HG03469 (cell line): Measurements from ENCODE around the gene CD99.

Source experiments
- ATAC-seq: cut with Tn5 transposase; IDR thresholded peaks from one replicate; pipeline ENCODE4 v1.9.1; 2021; ENCODE audit warnings: mild to moderate bottlenecking, moderate library complexity, moderate number of reproducible peaks; ENCODE audit not compliant: unreplicated experiment

Gene CD99, protein sequence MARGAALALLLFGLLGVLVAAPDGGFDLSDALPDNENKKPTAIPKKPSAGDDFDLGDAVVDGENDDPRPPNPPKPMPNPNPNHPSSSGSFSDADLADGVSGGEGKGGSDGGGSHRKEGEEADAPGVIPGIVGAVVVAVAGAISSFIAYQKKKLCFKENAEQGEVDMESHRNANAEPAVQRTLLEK

DNA sequence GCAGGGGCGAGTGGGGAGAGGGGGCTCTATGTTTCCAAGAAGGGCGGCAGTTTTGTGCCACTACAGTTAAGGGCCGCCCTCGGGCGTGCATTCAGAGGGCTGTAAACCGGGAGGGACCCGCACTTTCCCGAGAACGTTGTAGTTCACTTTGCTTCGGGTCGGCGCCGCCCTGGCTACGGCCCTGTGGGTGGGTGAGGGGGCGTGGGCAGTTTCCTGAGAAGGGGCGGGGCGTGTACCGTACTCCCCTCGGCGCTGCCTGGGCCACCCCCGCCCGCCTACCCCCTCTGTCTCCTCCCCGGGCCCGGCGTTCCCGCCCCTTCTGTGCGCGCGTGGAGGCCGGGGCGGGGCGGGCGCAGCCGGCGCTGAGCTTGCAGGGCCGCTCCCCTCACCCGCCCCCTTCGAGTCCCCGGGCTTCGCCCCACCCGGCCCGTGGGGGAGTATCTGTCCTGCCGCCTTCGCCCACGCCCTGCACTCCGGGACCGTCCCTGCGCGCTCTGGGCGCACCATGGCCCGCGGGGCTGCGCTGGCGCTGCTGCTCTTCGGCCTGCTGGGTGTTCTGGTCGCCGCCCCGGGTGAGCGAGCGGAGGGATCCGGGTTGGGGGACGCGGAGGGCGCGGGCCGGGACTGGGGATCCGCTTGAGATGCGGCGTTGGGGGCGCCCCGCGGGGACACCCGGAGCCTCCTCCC lies at the start of gene CD99:
CD99 (plus strand) TSS at position 440 of the 687 bp plus-strand sequence; CDS start at position 506, 66 bp downstream.
- ATAC-seq = peak; percentile 67

DNA sequence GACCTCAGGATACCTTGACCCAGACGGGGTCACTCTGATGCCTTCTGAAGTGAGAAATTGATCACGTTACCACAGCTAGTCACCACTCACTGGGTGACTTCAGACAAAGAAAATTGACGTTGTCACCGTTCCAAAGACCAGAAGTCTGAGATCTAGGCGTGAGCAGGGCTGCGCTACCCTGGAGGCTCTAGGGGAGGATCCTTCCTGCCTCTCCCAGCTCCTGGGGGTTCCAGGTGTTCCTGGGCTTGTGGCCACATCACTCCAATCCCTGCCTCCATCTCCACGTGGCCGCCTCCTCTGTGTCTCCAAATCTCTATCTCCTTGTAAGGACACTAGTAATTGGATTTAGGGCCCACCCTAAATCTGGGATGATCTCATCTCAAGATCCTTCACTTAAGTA lies 48.9 kb upstream of the CD99 start:
- ATAC-seq = no peak

DNA sequence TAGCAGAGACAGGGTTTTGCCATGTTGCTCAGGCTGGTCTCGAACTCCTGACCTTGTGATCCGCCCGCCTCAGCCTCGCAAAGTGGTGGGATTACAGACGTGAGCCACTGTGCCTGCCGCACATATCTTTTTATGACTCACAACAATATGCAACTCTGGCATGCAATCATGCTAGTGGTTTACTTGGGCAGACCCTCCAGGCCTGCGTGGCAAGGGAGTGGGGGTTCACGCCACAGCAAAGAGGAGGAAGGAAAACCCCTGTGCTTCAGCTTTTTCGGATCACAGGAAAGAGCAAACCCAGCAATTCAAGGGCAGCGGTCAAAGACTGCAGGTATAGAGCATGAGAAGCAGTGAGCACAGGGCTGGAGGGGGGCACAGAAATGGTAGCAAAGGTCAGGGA lies 48.3 kb upstream of the CD99 start:
- ATAC-seq = no peak

DNA sequence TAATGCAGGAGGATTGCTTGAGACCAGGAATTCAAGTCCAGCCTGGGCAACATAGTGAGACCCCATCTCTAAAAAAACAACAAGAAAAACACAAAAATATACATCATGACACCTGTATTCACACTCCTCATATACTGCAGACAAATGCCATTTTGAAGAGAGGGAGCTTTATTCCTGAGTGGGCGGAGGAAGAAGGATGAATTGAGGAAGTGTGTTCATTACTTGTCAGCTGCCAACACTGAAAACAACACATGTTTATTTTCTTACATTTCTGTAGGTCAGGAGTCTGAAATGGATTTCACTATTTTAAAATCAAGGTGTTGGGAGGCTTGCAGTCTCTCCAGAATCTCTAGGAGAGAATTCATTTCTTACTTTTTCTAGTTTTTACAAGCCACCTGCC lies 47.2 kb upstream of the CD99 start:
- no peak for ATAC-seq

DNA sequence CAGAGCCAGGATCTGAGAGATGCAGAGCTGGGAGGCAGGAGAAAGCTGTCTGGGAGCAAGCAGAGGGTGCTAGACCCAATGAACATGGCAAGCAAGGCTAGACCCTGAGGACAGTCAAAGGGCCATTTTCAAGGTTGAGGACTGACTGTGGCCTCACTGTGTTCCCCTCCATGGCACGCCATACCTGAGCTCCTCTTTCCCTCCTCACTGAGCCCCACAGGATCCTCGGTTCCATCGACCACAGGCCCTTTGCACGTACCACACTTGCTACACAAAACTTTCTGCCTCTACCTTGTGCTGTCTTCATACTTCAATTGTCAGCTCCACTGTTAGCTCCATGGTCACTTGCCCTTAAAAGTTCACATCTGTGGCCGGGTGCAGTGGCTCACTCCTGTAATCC lies 45.5 kb upstream of the CD99 start:
- ATAC-seq = no peak

DNA sequence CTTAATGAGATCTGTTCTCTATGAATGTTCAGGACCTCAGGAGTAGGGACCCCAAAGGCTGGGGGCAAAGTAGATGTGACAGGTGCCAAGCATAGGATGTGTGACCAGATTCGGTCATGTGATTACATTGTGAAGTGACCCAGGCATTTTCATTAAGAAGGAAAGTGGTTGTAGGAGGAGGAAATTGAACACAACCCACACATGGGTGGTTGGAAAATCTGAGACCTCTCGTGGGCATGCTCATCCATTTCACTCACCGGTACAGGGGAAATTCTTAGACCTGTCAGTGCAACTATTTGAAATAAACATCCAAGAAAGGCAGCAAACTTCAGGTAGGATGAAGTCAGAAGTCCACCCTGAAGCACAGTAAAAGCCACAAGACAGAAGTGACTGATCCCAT lies 43.5 kb upstream of the CD99 start:
- no peak for ATAC-seq

DNA sequence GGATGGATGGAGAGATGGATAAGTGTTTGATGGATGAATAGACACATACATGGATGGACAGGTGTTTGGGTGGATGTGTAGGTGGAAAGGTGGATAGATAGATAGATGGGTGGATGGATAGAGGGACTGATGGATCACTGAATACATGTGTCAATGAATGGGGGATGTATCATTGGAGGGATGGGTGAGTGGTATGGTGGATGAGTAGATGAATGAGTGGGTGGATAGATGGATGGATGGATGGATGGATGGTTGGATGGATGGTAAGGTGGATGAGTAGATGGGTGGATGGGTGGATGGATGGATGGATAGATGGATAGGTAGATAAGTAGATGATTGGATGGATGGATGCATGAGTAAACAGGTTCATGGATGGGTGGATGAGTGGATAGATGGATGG lies 41.1 kb upstream of the CD99 start:
- no peak for ATAC-seq

DNA sequence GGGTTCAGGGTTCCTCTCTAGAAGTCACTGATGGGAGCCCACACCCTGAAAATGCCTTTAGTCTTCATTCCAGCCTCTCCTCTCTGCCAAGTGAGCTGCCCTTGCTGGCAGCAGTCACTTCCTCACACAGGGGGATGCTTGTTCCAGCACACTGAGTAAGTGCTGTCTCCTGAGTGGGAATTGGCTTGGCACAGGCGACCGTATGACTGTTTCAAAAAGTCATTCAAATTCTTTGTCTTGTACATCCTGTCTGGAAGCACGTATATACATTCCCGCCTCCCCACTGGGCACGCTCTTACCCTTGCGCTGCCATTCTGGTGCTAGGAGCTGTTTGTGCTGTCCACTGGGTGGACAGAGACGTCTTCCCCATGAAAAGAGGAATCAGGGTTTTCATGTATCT lies 40.2 kb upstream of the CD99 start:
- no peak for ATAC-seq

DNA sequence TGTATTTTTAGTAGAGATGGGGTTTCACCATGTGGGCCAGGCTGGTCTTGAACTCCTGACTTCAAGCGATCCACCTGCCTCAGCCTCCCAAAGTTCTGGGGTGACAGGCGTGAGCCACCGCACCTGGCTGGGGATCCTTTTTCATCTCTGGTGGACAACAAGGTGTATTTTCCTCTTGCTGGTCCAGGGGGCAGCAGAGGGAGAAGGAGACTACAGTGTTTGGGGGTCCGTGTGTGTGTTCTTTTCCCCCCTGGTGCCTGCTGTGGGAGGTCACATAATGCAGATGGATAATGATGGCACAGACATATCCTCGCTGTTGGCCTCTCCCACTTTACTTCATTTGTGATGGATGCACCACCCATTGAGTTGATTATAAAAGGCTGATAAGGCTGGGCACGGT lies 39.0 kb upstream of the CD99 start:
- no peak for ATAC-seq

DNA sequence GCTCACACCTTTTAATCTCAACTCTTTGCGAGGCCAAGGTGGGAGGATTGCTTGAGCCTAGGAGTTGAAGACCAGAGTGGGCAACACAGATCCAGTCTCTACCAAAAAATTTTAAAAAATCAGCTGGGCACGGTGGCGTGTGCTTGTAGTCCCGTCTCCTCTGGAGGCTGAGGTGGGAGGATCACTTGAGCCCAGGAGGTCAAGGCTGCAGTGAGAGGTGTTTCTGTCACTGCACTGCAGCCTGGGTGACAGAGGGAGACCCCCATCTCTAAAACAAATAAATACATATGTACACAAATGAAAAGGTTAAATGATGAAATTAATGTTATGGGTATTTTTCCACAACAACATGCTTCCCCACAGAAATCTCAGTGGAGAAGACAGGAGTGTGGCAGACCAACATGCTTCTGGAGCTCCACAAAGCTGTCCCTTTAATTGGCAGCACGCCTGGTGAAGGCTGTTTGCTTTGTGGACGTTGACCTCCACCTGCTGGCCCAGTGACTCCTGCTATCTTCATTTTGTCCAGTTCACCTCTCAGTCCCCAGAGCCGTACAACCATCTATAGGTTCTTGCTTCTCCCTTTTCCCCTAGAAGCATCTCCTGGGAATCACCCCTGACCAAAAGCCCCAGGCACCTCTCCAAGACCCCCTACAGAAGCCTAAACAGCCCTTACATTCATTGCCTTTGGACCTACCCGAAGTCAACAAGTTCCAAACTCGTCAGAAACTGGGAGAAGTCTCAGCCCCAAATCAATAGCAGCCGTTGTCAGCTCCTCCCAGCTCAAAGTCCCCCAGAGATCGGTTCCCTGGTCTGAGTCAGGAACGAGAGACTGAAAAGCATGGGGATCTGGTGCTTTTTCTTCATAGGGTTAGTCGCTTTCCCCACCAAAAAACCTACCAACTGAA lies 36.4 kb upstream of the CD99 start:
- no peak for ATAC-seq

DNA sequence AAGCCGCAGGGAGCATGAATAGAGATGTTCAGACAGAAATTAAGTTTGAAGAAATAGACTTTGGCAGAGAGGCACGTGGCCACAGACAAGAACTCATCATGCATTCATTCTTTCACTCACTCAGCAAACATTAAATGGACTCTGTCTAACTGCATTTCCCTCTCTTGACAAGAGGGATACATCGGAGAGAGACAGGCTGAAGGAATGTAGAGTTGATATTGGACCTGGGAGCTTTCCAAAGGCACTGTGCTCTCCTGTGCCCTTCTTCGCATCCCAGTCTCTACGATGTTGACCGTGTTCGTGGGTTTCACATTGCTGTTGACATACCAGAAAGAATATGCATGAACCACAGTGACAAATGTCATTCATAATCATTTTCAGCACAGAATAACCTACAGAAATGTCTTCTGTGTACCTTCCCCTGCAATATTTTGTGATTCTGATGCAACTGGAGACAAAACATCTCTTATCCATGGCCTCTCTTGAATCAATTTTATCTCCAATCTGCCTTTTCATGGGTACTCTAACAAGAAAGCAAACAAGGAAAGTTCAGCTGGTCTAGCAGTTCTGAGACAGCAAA lies 34.7 kb upstream of the CD99 start:
- ATAC-seq = no peak

DNA sequence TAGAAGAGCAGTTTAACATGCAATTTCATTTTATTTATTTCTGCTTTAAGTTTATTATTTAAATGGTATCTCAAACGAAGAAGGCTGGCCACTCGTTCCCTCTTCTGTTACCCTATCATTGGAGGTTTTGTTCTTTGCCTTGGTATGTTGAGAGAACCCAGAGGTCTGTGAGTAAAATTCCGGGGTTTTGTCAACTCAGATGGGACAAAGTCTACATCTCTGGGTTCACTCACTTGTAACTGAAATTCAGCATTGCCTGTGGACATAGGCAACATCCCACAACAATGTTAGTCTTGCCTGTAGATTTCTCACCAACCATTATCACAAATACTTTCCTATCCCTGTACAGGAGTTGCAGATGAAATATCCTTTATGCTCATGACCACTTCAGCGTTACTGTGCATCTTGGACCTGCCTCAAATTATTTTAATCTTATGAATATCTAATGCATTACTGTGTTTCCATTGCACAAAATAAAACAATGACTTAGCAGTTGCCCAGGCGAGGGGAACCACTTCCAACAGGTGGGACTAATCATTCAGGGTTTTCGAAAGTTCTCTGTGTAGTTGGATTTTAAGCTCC lies 33.5 kb upstream of the CD99 start:
- ATAC-seq = no peak

DNA sequence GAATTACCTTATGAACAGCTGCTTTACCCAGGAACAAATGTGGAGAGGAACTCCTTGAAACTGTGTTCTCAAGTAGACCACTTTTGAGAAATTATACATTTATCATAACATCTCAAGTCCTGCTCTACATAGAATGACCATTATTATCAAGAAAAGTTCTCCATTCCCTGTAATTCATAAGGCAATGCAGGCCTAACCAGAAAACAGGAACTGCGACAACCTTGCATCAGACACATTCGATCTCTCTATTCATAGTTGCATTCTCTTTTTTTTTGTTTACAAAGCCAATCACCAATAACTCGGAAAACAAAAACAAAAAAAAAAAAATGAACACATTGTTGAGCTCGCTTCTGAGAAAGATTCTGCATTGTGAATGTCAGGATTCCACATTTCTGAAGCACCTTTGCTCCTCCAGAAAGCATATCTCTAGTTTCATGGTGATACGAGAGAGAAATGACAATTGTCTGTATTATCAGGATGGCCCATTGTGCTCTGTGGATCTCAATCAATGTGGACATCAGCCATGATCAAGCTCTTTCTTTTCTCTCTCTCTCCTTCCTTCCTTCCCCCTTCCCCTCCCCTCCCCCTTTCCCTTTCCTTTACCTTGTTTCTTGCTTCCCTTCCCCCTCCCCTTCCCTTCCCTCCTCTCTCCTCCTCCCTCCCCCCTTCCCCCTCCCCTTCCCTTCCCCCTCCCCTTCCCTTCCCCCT lies 32.4 kb upstream of the CD99 start:
- ATAC-seq = no peak

DNA sequence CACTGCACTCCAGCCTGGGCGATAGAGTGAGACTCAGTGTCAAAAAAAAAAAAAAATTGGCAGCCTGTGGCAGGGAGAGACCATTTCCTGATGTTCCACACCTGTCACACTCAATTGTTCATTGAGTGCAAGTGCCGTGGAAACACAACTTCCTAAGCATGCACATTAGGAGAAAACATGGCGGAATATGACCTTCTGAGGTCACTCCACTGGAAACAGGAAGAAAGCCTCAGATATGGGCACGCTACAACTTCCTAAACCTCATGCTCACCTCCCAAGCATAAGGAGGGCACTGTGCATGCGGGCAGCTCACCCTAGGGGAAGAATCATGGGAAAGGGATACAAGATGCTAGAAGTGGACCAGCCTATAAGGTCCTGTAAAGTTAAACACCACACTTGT lies 28.5 kb upstream of the CD99 start:
- no peak for ATAC-seq

DNA sequence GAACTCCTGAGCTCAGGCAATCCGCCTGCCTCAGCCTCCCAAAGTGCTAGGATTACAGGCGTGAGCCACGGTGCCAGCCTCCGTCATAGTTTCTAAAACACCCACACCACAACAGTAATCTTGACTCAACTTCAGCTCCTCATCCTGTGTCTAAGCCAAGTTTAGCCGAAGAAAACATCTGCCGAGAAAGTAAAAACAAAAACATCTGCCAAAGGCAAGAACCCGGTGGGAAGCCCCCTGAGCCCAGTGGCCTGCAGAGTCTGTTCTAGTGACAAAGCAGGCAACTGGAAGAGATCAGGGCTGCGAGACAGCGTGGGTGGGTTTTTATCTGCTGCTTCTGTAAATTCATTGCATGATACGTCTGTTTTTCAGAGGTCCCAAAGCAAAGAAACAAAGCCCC lies 26.6 kb upstream of the CD99 start:
- ATAC-seq = no peak

DNA sequence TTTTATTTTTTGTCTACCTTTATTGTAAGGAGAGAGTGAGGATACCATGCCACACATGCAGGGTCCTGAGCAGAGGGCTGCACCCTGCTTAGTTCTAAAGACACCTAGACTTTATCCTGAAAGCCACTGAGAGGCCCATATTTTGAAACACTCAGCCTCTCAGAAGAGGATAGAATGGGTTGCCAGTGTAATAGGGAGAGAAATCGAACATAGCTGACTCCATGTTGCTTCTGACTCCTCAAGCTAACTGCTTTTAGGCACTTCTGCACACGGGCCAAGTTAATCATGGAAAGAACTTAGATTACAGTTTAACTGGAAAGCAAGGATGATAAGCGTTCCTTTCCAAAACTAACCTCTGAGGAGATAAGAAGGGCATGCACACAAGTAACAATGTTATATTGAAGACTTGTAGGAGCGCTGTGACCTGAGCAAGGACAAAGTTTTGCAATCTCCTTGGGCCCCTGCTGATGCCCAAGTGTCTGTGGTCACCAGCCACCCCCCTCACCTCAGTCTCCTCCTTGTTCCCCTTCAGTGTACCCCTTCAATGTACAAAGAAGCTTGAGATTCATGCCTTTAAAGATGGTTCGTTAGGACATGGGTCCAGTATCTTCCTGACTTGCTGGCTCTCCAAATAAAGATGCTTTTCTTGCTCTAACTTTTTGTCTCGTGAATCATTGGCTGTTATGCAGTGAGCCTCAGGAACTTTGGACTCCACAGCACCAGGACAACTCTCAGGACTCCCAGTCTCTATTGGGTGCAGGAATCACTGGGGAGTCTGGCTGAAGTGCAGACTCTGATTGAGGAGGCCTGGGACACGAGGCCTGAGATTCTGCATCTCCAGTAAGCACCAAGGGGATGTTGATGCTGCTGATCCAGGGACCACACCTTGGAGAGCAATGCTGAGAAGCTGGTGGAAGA lies 25.4 kb upstream of the CD99 start:
- no peak for ATAC-seq

DNA sequence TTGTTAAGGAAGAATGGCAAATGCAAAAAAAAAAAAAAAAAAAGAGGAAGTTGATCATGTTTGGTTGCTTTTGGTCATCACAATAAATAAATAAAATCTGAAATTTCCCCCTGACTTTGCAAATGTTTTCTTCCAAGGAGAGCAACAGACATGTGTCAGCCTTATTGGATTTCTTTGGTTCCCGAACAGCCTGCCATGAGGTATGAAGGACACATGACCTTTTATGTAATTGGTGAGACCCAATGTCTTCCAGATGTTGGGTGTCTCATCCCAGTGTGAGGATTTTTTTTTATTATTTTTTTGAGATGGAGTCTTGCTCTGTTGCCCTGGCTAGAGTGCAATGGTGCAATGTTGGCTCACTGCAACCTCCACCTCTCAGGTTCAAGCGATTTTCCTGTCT lies 24.6 kb upstream of the CD99 start:
- ATAC-seq = no peak

DNA sequence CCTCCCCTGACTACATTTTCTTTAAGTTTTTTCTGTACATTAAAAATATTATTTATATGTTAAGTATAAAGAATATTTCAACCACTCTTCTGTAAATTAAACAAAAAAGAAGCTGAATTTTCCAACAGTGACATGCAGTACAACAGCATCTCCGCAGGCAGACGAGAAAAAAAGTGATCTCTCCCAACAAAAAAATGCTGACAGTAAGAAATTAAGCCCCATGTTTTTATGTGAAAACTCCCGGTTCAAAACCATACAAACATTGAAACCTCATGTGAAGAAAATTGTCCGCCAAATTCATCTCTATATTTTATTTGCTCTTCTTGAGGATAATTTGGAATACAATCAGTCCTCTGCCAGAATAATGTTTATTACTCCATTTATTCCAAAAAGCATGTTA lies 20.1 kb upstream of the CD99 start:
- ATAC-seq = no peak

DNA sequence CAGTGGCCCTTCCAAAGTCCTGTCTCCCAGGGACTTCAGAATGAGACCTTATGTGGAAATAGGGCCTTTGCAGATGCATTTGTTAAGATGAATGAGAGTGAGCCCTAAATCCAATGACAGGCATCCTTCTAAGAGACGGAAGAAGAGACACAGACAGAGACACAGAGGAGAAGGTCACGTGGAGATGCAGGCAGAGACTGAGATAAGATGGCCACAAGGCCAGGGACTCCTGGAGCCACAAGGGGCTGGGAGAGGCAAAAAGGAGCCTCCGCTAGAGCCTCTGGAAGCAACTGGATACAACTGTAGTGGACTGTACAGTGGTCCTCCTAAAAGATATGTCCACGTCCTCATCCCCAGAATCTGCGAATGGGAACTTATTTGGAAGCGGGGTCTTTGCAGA lies 19.0 kb upstream of the CD99 start:
- no peak for ATAC-seq

DNA sequence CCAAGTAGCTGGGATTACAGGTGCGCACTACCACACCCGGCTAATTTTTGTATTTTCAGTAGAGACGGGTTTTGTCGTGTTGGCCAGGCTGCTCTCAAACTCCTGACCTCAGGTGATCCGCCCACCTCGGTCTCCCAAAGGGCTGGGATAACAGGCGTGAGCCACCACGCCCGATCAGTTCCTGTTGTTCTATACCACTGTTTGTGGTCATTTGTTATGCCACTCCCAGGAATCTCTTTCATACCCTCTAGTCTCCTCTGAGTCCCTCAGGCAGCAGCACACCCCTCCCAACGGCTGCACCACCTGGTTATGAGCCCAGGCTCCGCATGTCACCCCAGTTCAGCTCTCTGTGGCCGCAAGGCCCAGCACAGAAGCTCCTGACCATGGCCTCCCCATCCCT lies 17.5 kb upstream of the CD99 start:
- no peak for ATAC-seq
